ENCODE results near the gene PSMC4.

GRCh38 chr19:39970425-39970674, 615 bp upstream of the PSMC4 start:
- TF ChIP-seq CTCF (conservative IDR thresholded peaks at IDR 0.05; ENCODE audit: low read depth, low read length) (no peak), EZH2 (IDR thresholded peaks at IDR 0.05; ENCODE audit: low read length, unreplicated experiment) (no peak), EZH2phosphoT487 (IDR thresholded peaks at IDR 0.05; ENCODE audit: borderline replicate concordance, low read length) (no peak)

Data from PC-3 (cell line).